ENCODE data around the gene ERFL. TPM values are rescaled to one million over a fixed set of nuclear protein-coding genes. Genes with fewer than 3 reads are reported as not detected.

The ERFL gene
- total RNA-seq, 2 experiments from 2014 or later, result 1.6 to 6.8 TPM

GRCh38 chr19:41892173-41892902 lies 35.9 kb downstream of the ERFL start:
- BruUV-seq (replicated peaks), result no TSS peak
- intact Hi-C loops (cut with micrococcal nuclease; ENCODE audit: unreplicated experiment), result no loop called here
- DNase-seq (ENCODE audit: low spot score), result no peak
- H3K27ac ChIP-seq (ENCODE audit: low read depth, low read length, poor library complexity, severe bottlenecking), result no peak overlapping the region
- ChIA-PET CTCF (ENCODE audit: unreplicated experiment) (interaction anchor here (0.6 kb wide), 1 partner anchor 42 kb away, joined by 3 read pairs; no protein-coding TSS in a partner anchor), POLR2A (no interaction called here)
- H3K79me2 ChIP-seq (ENCODE audit: insufficient read depth, low read depth, low read length), result peaks cover 7% of the 10 kb centered on the region; the same call in 1 of the 2 replicates
- TF ChIP-seq EZH2phosphoT487 (IDR thresholded peaks at IDR 0.05; ENCODE audit: borderline replicate concordance, low read depth, low read length), result no peak
- TF ChIP-seq CTCF (conservative IDR thresholded peaks at IDR 0.05; ENCODE audit: low read length), result no peak
- no peaks in the 10 kb centered on the region for H3K9me3 ChIP-seq (ENCODE audit: low read length)
- H2AFZ ChIP-seq (ENCODE audit: low read length), result no peak overlapping the region
- H3K4me1 ChIP-seq (ENCODE audit: insufficient read depth, low read length, poor library complexity, severe bottlenecking), result peaks cover 46% of the 10 kb centered on the region
- no peaks in the 10 kb centered on the region for H4K20me1 ChIP-seq (ENCODE audit: insufficient read depth, low read length)
- no peak overlapping the region for H3K4me3 ChIP-seq (ENCODE audit: low read depth, low read length, poor library complexity, severe bottlenecking)
- no peak overlapping the region for H3K4me2 ChIP-seq (ENCODE audit: low read length)
- H3K9me2 ChIP-seq (ENCODE audit: insufficient read depth, low read length), result no peaks in the 10 kb centered on the region
- H3K36me3 ChIP-seq (ENCODE audit: insufficient read depth, low read length), result peaks cover 83% of the 10 kb centered on the region

DNA sequence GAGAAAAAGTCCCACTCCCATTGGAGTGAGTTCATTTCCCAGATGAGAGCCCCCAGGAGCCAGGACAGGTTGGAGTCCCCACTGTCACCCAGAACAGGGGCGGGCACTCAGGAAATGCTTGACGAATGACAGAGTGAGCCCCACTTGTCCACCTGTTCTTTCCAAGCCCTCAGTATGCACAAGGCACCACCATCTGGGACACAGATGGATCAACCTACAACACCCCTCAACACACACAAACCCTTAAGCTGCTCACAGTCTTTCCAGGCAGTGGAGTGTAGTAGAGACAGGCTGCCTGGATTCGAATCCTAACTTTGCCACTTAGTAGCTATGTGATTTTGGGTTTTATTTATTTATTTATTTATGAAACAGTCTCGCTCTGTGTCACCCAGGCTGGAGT lies 37.3 kb downstream of the ERFL start:
- TF ChIP-seq CTCF (conservative IDR thresholded peaks at IDR 0.05; ENCODE audit: low read length) (no peak), EZH2phosphoT487 (IDR thresholded peaks at IDR 0.05; ENCODE audit: borderline replicate concordance, low read depth, low read length) (no peak)
- Histone ChIP-seq H3K4me2 (ENCODE audit: low read length) (no peak overlapping the region), H3K27ac (ENCODE audit: low read depth, low read length, poor library complexity, severe bottlenecking) (no peak overlapping the region), H3K9me3 (ENCODE audit: low read length) (no peaks in the 10 kb centered on the region), H4K20me1 (ENCODE audit: insufficient read depth, low read length) (no peaks in the 10 kb centered on the region), H3K36me3 (ENCODE audit: insufficient read depth, low read length) (peaks cover 73% of the 10 kb centered on the region), H3K9me2 (ENCODE audit: insufficient read depth, low read length) (no peaks in the 10 kb centered on the region), H2AFZ (ENCODE audit: low read length) (no peak overlapping the region), H3K4me3 (ENCODE audit: low read depth, low read length, poor library complexity, severe bottlenecking) (no peak overlapping the region), H3K79me2 (ENCODE audit: insufficient read depth, low read depth, low read length) (peaks cover 20% of the 10 kb centered on the region), H3K4me1 (ENCODE audit: insufficient read depth, low read length, poor library complexity, severe bottlenecking) (peaks cover 52% of the 10 kb centered on the region)
- ChIA-PET CTCF (ENCODE audit: unreplicated experiment) (no interaction called here), POLR2A (no interaction called here)
- no peak for DNase-seq (ENCODE audit: low spot score)
- BruUV-seq (replicated peaks), result no TSS peak
- intact Hi-C loops (cut with micrococcal nuclease; ENCODE audit: unreplicated experiment), result no loop called here

- CTCF ChIA-PET (ENCODE audit: unreplicated experiment), result no interaction called here
- Histone ChIP-seq H2AFZ (ENCODE audit: low read length) (no peak overlapping the region), H3K4me2 (ENCODE audit: low read length) (no peak overlapping the region), H3K4me1 (ENCODE audit: insufficient read depth, low read length, poor library complexity, severe bottlenecking) (peaks cover 53% of the 10 kb centered on the region), H3K9me2 (ENCODE audit: insufficient read depth, low read length) (no peaks in the 10 kb centered on the region), H3K9me3 (ENCODE audit: low read length) (no peaks in the 10 kb centered on the region), H3K4me3 (ENCODE audit: low read depth, low read length, poor library complexity, severe bottlenecking) (no peak overlapping the region), H3K36me3 (ENCODE audit: insufficient read depth, low read length) (peaks cover 70% of the 10 kb centered on the region), H3K79me2 (ENCODE audit: insufficient read depth, low read depth, low read length) (peaks cover 31% of the 10 kb centered on the region), H4K20me1 (ENCODE audit: insufficient read depth, low read length) (no peaks in the 10 kb centered on the region), H3K27ac (ENCODE audit: low read depth, low read length, poor library complexity, severe bottlenecking) (no peak overlapping the region)
- TF ChIP-seq EZH2phosphoT487 (IDR thresholded peaks at IDR 0.05; ENCODE audit: borderline replicate concordance, low read depth, low read length) (no peak), CTCF (conservative IDR thresholded peaks at IDR 0.05; ENCODE audit: low read length) (no peak)
- intact Hi-C loops (cut with micrococcal nuclease; ENCODE audit: unreplicated experiment), result no loop called here
- DNase-seq (ENCODE audit: low spot score), result no peak
- BruUV-seq (replicated peaks), result no TSS peak
- POLR2A ChIA-PET, result interaction anchor here (1.1 to 1.4 kb wide), 2 partner anchors 18 to 30 kb away, joined by 3 read pairs; no protein-coding TSS in a partner anchor
These were observed 38.4 kb downstream of the ERFL start for GRCh38 chr19:41889896-41890295.

All from OCI-LY7 (cell line).